CD4-positive, alpha-beta T cell treated with Interleukin-6 at 100 ng/mL for 8 hours (primary cell): ENCODE measurements around the gene DIABLO.
"Not testable (repeated sequence)": the region's sequence is repeated elsewhere in the genome, so short reads cannot be mapped to it uniquely, and the experiment has no call there.

ENCODE experiments used
- DNase-seq: peaks from one replicate; pipeline ENCODE4 v3.0.0-alpha.2; 2020; ENCODE audit warnings: mixed read lengths, low spot score

DIABLO gene

DNA sequence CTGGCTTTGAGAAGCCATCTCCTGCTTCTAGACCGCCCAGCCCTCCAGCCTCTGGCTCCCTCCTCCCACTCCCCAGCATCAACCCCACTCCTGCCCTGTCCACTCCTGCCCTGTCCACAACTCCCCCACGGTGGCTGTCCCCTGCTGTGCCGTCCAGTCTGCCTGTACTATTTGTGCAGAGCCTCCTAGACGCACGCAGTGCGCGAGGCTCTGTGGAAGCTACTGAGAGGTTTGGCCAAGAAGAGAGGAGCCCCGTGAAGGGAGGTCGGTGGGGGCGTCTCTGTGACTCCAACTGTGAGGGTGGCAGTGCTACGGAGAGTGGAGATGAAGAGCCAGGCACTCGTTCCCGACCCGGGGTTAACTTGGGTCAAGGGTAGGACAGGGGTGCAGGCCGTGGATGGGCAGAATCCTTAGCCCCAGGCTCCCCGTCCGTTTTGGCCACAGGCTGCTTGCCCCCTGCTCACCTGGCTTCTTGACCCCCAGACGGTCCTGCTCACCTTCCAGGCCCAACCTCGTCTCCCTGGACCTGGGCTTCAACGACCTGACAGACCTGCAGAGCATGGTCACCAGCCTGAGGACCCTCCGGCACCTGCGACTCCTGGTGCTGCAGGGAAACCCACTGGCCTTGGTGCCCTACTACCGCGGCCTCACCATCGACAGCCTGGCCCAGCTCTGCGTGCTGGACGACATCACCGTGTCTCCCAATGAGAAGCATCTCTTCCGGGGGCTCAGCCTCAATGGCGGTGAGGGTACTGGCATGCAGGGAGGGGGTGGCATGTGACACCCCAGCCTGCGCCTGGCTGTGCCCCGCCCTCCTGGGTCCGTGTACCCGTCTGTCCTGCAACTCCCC is 36.0 kb downstream of the DIABLO start:
- DNase-seq: no peak

DNA sequence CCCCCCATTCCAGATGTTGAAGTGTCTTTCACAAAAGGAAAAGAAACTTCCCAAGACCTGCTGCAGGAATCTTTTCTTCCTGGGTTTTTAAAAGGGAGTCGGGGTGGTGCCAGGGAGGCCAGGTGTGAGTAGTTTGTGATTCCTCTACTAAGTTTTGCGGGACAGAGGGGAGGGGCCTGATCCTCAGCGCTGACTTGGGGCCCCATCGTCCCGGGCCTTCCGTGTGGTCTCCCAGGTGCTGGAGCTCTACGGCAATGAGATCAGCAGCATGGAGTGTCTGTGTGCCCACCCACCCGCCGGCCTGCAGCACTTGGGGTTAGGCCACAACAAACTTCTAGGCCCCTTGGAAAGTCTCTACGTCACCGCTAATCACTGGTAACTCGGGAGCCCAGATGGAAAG is 38.4 kb downstream of the DIABLO start:
- DNase-seq: no peak

DNA sequence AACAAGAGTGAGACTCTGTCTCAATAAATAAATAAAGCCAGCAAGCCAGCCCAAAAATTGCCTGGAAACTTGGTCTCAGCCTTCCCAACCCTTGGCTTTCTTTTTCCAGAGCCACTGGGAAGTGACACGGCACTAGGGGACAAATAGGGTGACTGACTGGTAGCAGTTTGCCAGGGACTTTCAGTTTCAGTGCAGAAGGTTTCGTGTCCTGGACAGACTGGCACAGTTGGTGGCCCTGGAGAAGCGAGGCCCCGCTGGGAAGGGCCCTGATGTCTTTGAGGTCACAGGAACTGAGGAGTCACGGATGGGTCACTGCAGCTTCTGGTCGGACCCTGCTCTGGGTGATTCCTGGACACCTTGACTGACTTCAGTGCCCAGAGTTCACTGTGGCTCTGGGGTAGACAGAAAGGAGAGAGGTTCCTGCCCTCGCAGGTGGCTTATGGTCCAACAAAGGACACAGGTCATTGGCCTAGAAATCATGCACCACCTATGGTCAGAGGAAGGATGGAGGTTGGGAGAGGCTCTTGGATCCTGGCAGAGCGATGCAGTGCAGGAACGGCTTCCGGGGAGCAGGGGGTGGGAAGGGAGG is 40.3 kb downstream of the DIABLO start:
- DNase-seq: no peak

DNA sequence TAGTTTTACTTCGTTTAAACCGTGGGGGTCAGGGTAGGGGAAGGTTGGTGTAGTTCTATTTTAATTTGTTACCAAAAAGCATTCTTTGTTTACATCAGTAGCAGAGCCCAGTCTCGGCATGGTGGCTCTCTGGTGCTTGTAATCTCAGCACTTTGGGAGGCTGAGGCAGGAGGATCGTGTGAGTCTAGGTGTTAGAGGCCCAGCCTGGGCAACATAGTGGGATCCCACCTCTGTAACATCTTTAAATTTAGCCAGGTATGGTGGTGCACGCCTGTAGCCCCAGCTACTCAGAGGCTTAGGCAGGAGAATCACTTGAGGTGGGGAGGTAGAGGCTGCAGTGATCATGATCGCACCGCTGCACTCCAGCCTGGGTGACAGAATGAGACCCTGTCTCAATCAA is 40.8 kb downstream of the DIABLO start:
- no peak for DNase-seq

DNA sequence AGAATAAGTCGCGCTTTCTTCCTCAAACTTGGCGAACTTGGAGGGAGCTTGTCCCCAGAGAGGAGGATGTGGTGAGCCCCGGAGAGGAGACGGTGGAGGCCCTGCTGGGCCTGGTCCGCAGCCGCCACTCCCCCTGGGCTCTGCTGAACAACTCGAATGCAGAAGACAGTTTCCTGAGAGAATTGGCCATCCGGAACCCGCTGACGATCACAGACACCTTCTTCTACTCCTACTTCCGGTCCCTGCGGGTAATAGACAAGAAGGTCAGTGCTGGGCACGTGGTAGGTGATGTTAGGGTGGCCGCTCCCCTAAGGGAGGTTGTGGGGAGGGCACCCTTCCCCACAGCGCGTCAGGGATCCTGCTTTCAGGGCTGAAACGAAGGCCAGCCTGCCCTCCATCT is 41.3 kb downstream of the DIABLO start:
- no peak for DNase-seq

DNA sequence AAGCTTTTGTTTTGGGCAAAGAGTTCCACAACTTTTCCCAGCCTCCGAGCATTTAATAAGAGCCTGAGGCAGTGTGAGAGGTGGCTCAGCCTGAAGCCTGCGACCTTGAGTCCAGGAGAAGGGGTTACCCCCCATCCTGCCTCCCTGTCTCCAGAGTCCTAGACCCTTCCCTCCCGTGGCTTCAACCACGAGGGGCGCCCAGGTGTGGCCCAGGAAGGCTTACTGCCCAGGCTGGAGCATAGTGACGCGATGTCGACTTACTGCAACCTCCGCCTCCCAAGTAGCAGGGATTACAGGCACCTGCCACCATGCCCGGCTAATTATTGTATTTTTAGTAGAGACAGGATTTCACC is 42.3 kb downstream of the DIABLO start:
- DNase-seq: no peak

DNA sequence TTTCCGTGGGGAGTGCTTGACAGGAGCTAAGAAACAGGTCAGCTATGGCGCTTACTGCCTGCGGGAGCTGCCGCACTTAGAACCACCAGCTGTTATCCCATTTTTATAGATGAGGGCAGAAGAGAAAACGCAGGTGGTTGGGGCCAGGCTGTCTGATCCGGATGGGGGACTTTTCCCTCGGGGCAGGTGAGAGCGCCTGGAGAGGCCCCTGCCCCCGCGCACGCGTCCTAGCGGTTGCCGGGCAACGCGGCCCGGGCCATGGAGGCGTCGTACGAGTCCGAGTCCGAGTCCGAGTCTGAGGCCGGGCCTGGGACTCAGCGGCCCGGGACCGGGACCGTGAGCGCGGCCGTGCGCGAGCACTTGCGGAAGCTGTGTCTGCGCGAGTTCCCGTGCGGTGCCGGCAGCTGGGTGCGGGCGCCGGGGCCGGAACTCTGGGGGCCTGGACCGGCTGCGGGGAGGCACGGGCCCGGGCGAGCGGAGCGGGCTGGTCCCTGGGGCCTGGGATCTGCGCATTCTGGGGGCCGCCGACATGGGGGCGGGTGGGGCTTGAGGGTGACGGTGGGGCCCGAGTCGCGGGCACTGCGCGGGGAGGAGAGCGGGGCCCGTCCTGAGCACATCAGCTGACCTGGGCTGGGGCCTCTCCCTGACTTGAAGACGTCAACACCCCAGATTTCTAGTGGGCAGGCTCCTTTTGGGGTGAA is 42.8 kb downstream of the DIABLO start, which contains the start of gene LRRC43:
LRRC43 (plus strand) TSS at position 237 of the 701 bp plus-strand sequence; CDS start at position 259, 22 bp downstream.
- DNase-seq: no peak

DNA sequence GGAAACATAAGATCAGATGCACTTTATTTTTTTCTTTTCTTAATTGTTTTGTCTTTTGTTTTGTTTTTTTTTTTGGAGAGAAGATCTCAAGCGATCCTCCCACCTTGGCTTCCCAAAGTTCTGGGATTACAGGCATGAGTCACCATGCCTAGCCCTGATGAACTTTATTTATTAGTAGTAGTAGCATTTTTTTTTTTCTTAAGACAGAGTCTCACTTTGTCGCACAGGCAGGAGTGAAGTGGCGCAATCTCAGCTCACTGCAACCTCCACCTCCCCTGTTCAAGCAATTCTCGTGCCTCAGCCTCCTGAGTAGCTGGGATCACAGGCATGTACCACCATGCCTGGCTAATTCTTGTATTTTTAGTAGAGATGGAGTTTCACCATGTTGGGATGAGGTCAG is 49.4 kb downstream of the DIABLO start:
- DNase-seq: not testable (repeated sequence)

DNA sequence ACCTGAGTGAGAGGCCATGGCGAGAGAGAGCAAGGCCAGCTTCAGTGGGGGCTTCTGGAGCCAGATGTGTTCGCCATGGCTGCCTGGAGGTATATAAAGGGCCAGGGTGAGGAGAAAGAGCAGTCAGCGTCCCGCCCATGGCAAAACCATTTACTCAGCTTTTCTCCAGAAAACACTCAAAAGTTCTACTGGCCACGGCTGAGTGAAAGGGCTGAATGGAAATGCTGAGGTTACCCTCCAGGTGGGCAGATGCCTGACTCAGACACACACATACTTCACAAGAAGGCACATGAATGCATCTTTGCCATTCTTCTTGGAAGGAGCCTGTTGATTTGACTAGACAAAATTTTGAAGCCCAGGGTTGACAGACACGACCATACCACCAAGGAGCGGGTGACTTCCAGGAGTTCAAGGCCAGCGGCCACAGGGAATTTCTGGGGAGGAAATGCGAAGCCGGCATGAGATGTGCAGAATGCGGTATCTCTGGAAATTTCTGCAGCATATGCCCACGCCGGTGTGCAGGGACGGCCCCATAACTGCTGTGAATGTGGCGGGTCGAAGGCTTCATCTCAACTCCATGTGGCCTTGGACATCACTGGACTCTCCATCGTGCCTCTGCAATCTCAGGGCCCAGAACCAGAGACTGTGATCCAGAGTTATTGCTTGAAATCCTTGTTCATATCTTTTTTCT is 51.6 kb downstream of the DIABLO start, which contains the start of gene IL31:
IL31 (minus strand) TSS at position 67 of the 691 bp plus-strand sequence; CDS start at position 18, 49 bp downstream.
- no peak for DNase-seq

DNA sequence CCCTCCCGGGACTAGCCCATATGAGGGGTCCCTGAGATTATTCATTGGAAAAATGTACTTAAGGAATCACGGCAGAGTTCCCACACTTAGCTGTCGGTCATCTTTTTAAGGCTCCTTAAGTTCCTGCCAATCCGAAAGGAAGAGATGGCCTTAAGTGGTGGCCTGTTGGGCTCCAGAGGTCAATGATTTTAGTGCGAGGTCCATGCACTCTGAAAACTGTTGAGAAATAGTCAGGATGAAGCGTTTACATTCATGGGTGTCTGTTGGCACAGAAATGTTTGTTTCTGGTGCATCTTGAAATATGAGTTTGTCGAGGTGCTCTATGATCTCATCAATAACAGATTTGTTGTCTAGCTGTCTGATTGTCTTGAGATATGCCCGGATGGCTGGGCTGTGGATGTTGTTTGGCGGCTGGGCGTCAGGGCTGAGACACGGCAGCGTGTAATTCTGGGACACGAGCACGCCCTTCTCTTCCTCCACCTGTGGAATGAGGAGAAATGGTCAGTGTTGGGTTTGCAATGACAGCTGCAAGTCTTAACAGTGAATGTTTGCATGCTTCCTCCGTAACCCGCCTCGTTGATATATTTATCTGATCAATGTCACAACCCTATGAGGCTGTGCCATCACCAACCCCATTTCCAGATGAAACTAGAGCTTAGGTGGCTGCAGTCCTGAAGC is 53.5 kb downstream of the DIABLO start:
- no peak for DNase-seq

DNA sequence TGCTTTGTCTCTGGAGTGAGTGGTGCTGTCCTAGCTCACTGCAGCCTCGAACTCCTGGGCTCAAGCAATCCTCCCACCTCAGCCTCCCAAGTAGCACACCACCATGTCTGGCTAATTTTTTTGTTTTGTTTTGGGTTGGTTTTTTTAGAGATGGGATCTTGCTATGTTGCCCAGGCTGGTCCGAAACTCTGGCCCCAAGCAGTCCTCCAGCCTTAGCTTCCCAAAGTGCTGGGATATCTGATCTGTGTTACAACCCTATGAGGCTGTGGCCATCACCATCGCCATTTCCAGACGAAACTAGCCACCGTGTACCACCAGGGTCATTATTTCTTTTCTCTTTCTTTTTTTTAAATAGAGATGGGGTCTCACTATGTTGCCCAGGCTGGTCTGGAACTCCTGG is 54.5 kb downstream of the DIABLO start:
- no peak for DNase-seq

DNA sequence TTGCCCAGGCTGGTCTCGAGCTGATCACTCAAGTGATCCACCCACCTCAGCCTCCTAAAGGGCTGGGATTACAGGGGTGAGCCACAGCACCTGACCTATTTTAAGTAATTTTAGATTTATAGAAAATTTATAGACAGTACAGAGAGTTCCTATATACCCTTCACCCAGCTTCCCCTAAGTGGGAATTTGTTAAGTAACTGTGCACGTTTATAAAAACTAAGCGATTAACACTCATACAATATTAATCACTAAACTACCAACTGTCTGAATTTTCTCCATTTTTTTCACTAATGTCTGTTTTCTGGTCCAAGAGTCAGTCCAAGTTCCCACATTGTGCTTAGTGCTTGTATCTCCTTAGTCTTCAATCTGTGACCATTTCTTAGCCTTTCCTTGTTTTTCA is 57.4 kb downstream of the DIABLO start:
- DNase-seq: no peak

DNA sequence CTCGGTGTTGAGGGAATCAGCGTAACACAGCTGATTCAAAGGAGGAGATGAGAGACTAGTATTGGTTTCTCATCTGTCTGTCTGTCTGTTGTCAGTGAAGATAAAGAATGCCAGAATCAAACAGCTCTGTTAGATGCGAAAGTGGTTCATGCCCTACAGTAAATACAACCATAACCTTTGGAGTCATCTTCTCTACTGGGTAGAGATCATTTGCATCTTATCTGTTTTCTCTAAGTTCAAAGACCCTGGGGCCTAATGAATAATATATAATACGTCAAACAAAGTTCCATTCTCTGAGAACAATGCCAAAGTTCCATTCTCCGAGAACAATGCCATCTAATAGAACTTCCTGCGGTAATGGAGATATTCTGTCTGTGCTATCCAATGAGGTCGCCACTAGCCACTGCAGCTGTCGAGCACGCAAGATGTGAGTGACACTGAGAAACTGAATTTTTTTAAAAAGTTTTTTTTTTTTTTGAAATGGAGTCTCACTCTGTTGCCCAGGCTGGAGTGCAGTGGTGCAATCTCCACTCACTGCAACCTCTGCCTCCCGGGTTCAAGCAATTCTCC is 58.4 kb downstream of the DIABLO start:
- DNase-seq: no peak

DNA sequence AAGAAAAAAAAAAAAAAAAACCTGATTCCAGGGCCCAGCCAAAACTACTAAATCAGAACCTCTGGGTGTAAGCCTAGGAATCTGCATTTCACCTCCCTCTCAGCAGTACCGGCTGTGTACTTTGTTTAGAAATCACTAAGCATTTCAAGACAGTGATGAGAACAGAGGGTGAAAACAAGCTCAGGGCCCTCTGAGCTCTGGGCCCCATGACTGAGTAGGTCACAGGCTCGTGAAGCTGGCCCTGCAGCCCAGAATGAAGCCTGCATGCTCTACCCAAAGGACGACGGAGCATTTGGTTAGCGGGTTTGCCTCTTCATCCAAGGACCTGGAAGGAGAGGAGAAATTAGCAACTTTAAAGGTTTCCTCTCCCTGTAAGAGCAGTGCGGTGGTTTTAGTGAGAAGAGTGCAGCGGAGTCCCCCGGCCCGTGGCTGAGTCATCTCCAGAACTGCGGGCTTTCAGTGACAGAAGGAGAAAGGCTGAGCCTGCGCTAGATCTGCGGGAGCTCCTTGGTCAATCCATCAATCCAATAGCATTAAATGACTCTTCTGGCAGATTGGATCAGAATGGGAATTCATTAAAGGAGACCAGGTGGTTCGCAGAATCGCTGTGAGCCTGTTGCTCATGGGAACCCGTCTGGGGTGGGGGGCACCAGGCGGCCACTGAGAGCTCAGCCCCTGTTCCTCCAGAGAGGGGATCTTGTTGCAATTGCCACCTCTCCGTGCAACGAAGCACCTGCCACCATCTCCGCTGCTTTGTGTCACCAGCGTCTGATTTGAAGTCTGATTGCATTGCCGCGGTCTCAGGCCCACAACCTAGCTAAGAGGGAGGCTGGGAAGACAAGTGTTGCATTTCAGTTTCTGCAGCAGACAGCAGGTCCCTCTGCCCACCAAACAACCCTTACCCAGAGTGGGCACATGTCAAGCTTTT is 59.2 kb downstream of the DIABLO start:
- DNase-seq: no peak

DNA sequence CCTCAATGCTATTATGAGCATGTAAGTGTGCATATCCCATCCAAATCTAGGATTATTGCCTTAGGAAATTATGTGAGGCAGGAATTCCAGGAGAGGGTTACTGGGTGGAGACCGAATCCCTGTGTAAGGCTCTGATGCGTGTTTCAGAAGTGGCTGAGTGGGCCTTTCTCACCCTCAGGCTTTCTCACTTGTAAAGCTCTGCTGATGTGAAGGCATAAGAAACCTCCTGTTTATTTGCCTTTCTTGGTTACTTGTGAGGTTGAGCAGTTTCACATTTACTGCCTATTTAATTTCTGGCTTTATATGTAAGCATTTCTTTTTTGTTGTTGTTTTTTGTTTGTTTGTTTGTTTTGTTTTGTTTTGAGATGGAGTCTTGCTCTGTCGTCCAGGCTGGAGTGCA is 62.9 kb downstream of the DIABLO start:
- no peak for DNase-seq

DNA sequence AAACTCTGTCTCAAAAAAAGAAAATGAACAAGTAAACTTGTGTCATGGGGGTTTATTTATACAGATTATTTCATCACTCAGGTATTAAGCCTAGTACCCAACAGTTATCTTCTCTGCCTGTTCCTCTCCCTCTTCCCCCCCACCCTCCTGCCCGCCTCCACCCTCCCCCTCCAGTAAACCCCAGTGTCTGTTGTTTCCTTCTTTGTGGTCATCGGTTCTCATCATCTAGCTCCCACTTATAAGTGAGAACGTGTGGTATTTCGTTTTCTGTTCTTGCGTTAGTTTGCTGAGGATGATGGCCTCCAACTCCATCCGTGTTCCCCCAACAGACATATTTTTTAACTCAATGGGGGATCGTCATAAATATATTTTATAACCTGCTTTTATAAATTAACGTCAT is 64.2 kb downstream of the DIABLO start:
- no peak for DNase-seq

DNA sequence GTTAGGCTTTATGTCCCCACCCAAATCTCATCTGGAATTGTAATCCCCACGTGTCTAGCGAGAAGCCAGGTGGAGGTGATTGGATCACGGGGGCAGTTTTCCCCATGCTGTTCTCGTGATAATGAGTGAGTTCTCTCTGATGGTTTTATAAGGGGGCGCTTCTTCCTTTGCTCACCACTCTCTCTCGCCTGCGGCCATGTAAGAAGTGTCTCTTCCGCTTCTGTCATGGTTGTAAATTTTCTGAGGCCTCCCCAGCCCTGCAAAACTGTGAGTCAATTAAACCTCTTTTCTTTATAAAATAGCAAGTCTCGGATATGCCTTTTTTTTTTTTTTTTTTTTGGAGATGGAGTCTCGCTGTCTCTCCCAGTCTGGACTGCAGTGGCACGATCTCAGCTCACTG is 65.1 kb downstream of the DIABLO start:
- DNase-seq: no peak

DNA sequence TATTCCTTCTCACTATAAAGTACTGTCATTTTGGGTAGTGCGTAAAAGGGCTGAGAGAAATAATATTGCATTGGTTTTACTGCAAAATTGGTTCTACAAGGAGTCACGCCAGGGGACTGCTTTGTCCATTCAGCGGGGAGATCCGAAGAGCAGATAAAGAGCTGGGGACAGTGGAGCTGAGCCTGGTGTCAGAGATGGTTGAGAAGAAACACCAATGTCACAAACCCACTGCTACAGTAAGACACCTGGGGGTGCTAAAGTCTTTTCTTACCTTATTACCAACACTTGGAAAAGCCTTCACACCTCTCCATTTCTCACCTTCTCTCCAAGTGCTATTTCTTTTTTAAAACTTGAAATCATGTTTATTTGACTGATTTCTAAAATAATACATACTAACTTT is 66.0 kb downstream of the DIABLO start:
- DNase-seq: no peak

DNA sequence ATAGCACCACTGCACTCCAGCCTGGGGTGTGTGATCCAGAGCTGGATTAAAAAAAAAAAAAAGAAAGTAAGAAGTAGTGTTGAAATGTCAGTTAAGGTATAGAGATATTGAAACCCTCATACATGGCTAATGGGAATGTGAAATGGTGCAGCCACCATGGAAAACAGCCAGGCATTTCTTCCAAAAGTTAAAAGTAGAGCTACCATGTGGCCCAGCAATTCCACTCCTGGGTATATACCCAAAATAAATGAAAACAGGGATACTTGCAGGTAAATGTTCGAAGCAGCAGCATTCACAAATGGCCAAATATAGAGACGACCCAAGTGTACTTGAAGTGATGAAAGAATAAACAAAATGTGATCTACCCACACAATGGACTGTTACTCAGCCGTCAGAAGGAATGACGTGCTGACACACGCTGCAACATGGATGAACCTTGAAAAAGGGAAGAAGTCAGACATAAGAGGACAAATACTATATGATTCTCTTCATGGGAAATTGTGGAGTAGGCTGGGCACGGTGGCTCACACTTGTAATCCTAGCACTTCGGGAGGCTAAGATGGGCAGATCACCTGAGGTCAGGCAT is 67.1 kb downstream of the DIABLO start:
- no peak for DNase-seq
